A549 (cell line): ENCODE data around the gene SIRT4. TPM values are rescaled to one million over a fixed set of nuclear protein-coding genes. Genes with fewer than 3 reads are reported as not detected.

Experiments used
- ATAC-seq, 2 experiments: fragments of 200-7000 bp in 1 of 2; fragments of >200 bp in 1 of 2; cut with Nextera tagmentation in 1 of 2; cut with Tn5 transposase in 1 of 2; 3 replicates each; pipeline versions ENCODE4 v1.8.0 to v1.9.1; 2018 to 2020; ENCODE audit warnings: mild to moderate bottlenecking in 1 of 2, moderate library complexity in 1 of 2
- CTCF ChIA-PET: fragments of 300-600 bp; sonication (Branson Sonifier 250); formaldehyde crosslinking; extraction: SDS; loops from one replicate; lab custom pipeline; 2021; ENCODE audit warnings: antibody characterized with exemption, inconsistent platforms; lab: Yijun Ruan, JAX
- POLR2A ChIA-PET: fragments of 350-600 bp; formaldehyde crosslinking; extraction: SDS; loops from one replicate; lab custom pipeline; 2021; ENCODE audit warnings: antibody characterized with exemption, inconsistent platforms; lab: Yijun Ruan, JAX
- DNase-seq, 2 experiments: peaks; one replicate each; pipeline versions ENCODE4 v3.0.0 to v3.0.0-alpha.2; 2011 to 2016; ENCODE audit warnings: low read depth in 1 of 2, low spot score in 1 of 2
- FAIRE-seq: peaks from 2 replicates; lab custom pipeline; 2011; peaks lifted over from hg19 to GRCh38; lab: Jason Lieb, UNC
- H3K27ac ChIP-seq, 2 experiments: fragments of >200 bp; sonication (Bioruptor Twin); formaldehyde crosslinking; 3 replicates each; pipeline ENCODE4 v1.5.1; 2016 to 2017
- H3K4me1 ChIP-seq: fragments of >200 bp; sonication (Bioruptor Twin); formaldehyde crosslinking; 3 replicates; pipeline ENCODE4 v1.6.1; 2016
- H3K4me2 ChIP-seq: fragments of >200 bp; sonication (Bioruptor Twin); formaldehyde crosslinking; 3 replicates; pipeline ENCODE4 v1.6.1; 2016
- H3K4me3 ChIP-seq: fragments of >200 bp; sonication (Bioruptor Twin); formaldehyde crosslinking; 3 replicates; pipeline ENCODE4 v1.5.1; 2016
- H3K9me3 ChIP-seq: fragments of >200 bp; sonication (Bioruptor Twin); formaldehyde crosslinking; 3 replicates; pipeline ENCODE4 v1.6.1; 2016
- CHD2 ChIP-seq: fragments of 150-350 bp; IDR thresholded peaks from 2 replicates; pipeline ENCODE4 v1.6.1; 2014; ENCODE audit warnings: low read length; ENCODE audit not compliant: partially characterized antibody
- CHD4 ChIP-seq: fragments of 200-600 bp; sonication (generic); IDR thresholded peaks from 2 replicates; pipeline ENCODE4 v1.6.1; 2016; ENCODE audit warnings: antibody characterized with exemption, mild to moderate bottlenecking, borderline replicate concordance
- EHMT2 ChIP-seq: fragments of 200-600 bp; sonication (generic); IDR thresholded peaks from 2 replicates; pipeline ENCODE4 v1.6.1; 2016; ENCODE audit warnings: antibody characterized with exemption, low read depth, mild to moderate bottlenecking, moderate library complexity
- ELK1 ChIP-seq: fragments of 150-350 bp; IDR thresholded peaks from 2 replicates; pipeline ENCODE4 v1.6.1; 2014; ENCODE audit warnings: low read depth, mild to moderate bottlenecking, low read length
- EP300 ChIP-seq, 2 experiments: fragments of >200 bp; sonication (Bioruptor Twin); formaldehyde crosslinking; IDR thresholded peaks; 2 replicates in 1 of 2; 3 replicates in 1 of 2; pipeline ENCODE4 v1.6.1; 2016 to 2017
- HES2 ChIP-seq: fragments of >200 bp; sonication (Bioruptor Twin); formaldehyde crosslinking; IDR thresholded peaks from 2 replicates; pipeline ENCODE4 v1.6.1; 2016
- HOXA7 ChIP-seq: fragments of 250-450 bp; sonication (Bioruptor Pico); IDR thresholded peaks from 2 replicates; pipeline ENCODE4 v1.5.0; 2020; ENCODE audit warnings: mild to moderate bottlenecking, moderate library complexity
- HOXB5 ChIP-seq: fragments of 250-450 bp; sonication (Bioruptor Pico); IDR thresholded peaks from 2 replicates; pipeline ENCODE4 v1.5.0; 2020; ENCODE audit warnings: mild to moderate bottlenecking, moderate library complexity
- JUN ChIP-seq, 2 experiments: fragments of >200 bp; sonication (Bioruptor Twin); formaldehyde crosslinking; IDR thresholded peaks; 2 replicates in 1 of 2; 3 replicates in 1 of 2; pipeline ENCODE4 v1.6.1; 2016 to 2017
- JUNB ChIP-seq: fragments of >200 bp; sonication (Bioruptor Twin); formaldehyde crosslinking; IDR thresholded peaks from 2 replicates; pipeline ENCODE4 v1.6.1; 2016
- MAZ ChIP-seq: fragments of 150-350 bp; IDR thresholded peaks from 2 replicates; pipeline ENCODE4 v1.6.1; 2014; ENCODE audit warnings: antibody characterized with exemption, low read depth, low read length, borderline replicate concordance
- POLR2AphosphoS2 ChIP-seq: conservative IDR thresholded peaks from 2 replicates; pipeline ENCODE4 v1.6.1; 2012; ENCODE audit warnings: low read length, improper control_type of control experiment, inconsistent platforms
- RARB ChIP-seq: fragments of 250-450 bp; sonication (Bioruptor Pico); IDR thresholded peaks from 2 replicates; pipeline ENCODE4 v1.8.0; 2021; ENCODE audit warnings: mild to moderate bottlenecking, moderate library complexity
- REST ChIP-seq: fragments of 200-600 bp; sonication (generic); IDR thresholded peaks from 2 replicates; pipeline ENCODE4 v1.6.1; 2016; ENCODE audit warnings: antibody characterized with exemption, mild to moderate bottlenecking, moderate library complexity
- TP53 ChIP-seq: fragments of 250-450 bp; sonication (Bioruptor Pico); IDR thresholded peaks from 2 replicates; pipeline ENCODE4 v1.5.0; 2021; ENCODE audit warnings: mild to moderate bottlenecking, moderate library complexity
- WGBS: methylation state at CpG from one replicate; pipeline ENCODE4 v1.1.6; 2017; ENCODE audit errors: missing lambda C conversion rate; 5-methylcytosine and 5-hydroxymethylcytosine counted together
- polyA plus RNA-seq, 4 experiments: library from polyadenylated mRNA; depleted of rRNA in 3 of 4; stranded (reverse); fragments of >200 nt; fragmentation: RNase III in 1 of 4; extraction: RNeasy Plus Mini Kit Qiagen cat#74134 plus additional on column Dnase treatment in 1 of 4; gene quantifications; 2 replicates in 3 of 4; 3 replicates in 1 of 4; pipeline ENCODE4 v1.2.3, GENCODE V29; 2011 to 2017

The SIRT4 gene
- polyA plus RNA-seq, 2 of the 4 experiments (the other 2 are of a cell fraction), result 1.6 TPM

GRCh38 chr12:120321382-120322202 lies 19.5 kb downstream of the SIRT4 start:
- WGBS, result 44% methylated on average over 13 of the region's 13 CpGs

GRCh38 chr12:120323772-120324171 lies 21.7 kb downstream of the SIRT4 start:
- TF ChIP-seq EHMT2, result no peak
- TF ChIP-seq HES2, result no peak
- TF ChIP-seq EP300 (IDR thresholded peaks at IDR 0.05), result no peak
- no peak for TF ChIP-seq POLR2AphosphoS2
- no peak for TF ChIP-seq JUNB
- no peak for TF ChIP-seq MAZ
- TF ChIP-seq CHD2, result no peak
- TF ChIP-seq HOXA7 (CRISPR knock-in tag), result no peak
- no peak for TF ChIP-seq REST
- TF ChIP-seq, all 56 proteins: peak for 0
- Histone ChIP-seq H3K9me3 (no peaks in the 10 kb centered on the region), H3K4me2 (no peak overlapping the region), H3K27ac (no peak overlapping the region), H3K4me3 (no peak overlapping the region), H3K4me1 (peaks cover 20% of the 10 kb centered on the region)
- no peak for DNase-seq
- CTCF ChIA-PET, result interaction anchor here (0.5 to 1.9 kb wide), 12 partner anchors 9 to 1073 kb away, joined by 3 to 13 read pairs (median 4); partner anchors contain the start of gene SRSF9
- POLR2A ChIA-PET, result interaction anchor here (0.7 kb wide), 1 partner anchor 258 kb away, joined by 3 read pairs; the partner anchor contains the start of gene POP5
- WGBS, result 86% methylated on average over 2 of the region's 2 CpGs
- no peak for ATAC-seq
- no peak for FAIRE-seq

More at GRCh38 chr12:120321382-120322202, 19.5 kb downstream of the SIRT4 start:
- ATAC-seq, result peak in 1 of 2 experiments; percentile 19; a peak in 3 of 6 replicates
- peak in 1 of 2 experiments; percentile 80 for DNase-seq
- peak overlapping the region; percentile 52 to 66; a peak in 5 of 6 replicates for H3K27ac ChIP-seq
- CTCF ChIA-PET, result interaction anchor here (0.8 to 1.6 kb wide), 7 partner anchors 8 to 145 kb away, joined by 3 to 8 read pairs (median 5); partner anchors contain the start of gene SIRT4
- peaks cover 23% of the 10 kb centered on the region for H3K4me1 ChIP-seq
- H3K4me3 ChIP-seq, result no peak overlapping the region
- TF ChIP-seq ELK1 (no peak), HOXB5 (CRISPR knock-in tag) (peak; percentile 70; the same call in 1 of the 2 replicates)
- POLR2A ChIA-PET, result no interaction called here
- no peaks in the 10 kb centered on the region for H3K9me3 ChIP-seq
- FAIRE-seq, result no peak
- peak overlapping the region; percentile 61 for H3K4me2 ChIP-seq

- TF ChIP-seq CHD4 (no peak), TP53 (CRISPR knock-in tag) (no peak), JUN (IDR thresholded peaks at IDR 0.05) (no peak), RARB (CRISPR knock-in tag) (no peak)
- ChIA-PET POLR2A (interaction anchor here (0.5 to 0.9 kb wide), 2 partner anchors 34 to 47 kb away, joined by 3 read pairs; no protein-coding TSS in a partner anchor), CTCF (interaction anchor here (0.6 to 1.9 kb wide), 24 partner anchors 8 to 973 kb away, joined by 3 to 13 read pairs (median 4); partner anchors contain the start of genes RNU4-1, SIRT4 and SRSF9)
- H3K4me3 ChIP-seq, result no peak overlapping the region
- WGBS, result 67% methylated on average over 9 of the region's 9 CpGs
- H3K4me1 ChIP-seq, result peaks cover 20% of the 10 kb centered on the region
- FAIRE-seq (no peak), ATAC-seq (no peak), DNase-seq (no peak)
- no peak overlapping the region for H3K27ac ChIP-seq
- peak overlapping the region; percentile 97 for H3K4me2 ChIP-seq
- H3K9me3 ChIP-seq, result no peaks in the 10 kb centered on the region
Measured at GRCh38 chr12:120324841-120325417, 22.8 kb downstream of the SIRT4 start.
